K562 (cell line): Measurements from ENCODE around the gene PPIL1.

Experiments used
- ATF1 ChIP-seq, 2 experiments: fragments of 450-650 bp in 1 of 2; IDR thresholded peaks; 2 replicates each; pipeline ENCODE4 v1.6.1; 2016; ENCODE audit warnings: missing compliant biosample characterization in 1 of 2, missing genetic modification characterization in 1 of 2
- CCAR2 ChIP-seq: fragments of 200-400 bp; formaldehyde crosslinking; IDR thresholded peaks from 2 replicates; pipeline ENCODE4 v1.6.1; 2017; ENCODE audit warnings: mild to moderate bottlenecking, low read depth, low read length
- CTCF ChIP-seq, 3 experiments: IDR thresholded peaks in 2 of 3; conservative IDR thresholded peaks in 1 of 3; 2 replicates each; pipeline ENCODE4 v1.5.1; 2011 to 2012; ENCODE audit warnings: low read length in 3 of 3, mild to moderate bottlenecking in 3 of 3, control low read depth in 2 of 3, improper control_type of control experiment in 1 of 3, inconsistent platforms in 1 of 3, low read depth in 1 of 3, mixed read lengths in 1 of 3, moderate library complexity in 1 of 3; ENCODE audit not compliant: insufficient read depth in 2 of 3

GRCh38 chr6:36897609-36898008 is 23.0 kb upstream of the PPIL1 start:
- no peak for TF ChIP-seq CCAR2
- TF ChIP-seq CTCF (IDR thresholded peaks at IDR 0.05 in 2 of 3, conservative IDR thresholded peaks at IDR 0.05 in 1 of 3; ENCODE audit: insufficient read depth in 2 of 3, low read depth in 1 of 3, low read length in 3 of 3) = peak; percentile 35 to 48 (median 36); a peak in 3 of 6 replicates
- no peak for TF ChIP-seq ATF1 (CRISPR knock-in tag; IDR thresholded peaks at IDR 0.05)
- no peak for TF ChIP-seq ATF1 (tag; IDR thresholded peaks at IDR 0.05)
